ENCODE measurements around the gene GNB5. TPM values are rescaled to one million over a fixed set of nuclear protein-coding genes. Genes with fewer than 3 reads are reported as not detected.

Gene GNB5
- total RNA-seq, 2 donors from 2014 or later: 19.1 to 20.7 TPM

DNA sequence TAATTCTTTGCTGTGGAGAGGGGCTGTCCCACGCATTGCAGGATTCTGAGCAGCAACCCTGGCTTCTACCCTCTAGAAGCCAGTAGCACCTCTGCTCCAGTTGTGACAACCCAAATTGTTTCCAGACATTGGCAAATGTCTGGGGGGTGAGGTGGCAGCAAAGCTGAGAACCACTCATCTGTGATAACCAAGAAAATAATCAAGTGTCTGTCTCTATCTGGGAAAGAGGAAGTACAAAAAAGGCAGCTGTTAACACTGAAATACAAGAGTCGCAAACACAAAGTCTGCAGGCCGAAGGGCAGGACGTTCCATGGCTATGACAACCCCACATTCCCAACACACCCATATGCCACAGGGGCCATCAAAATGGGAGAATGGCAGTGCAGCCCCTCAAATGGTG is 42.2 kb upstream of the GNB5 start:
- H3K4me1 Mint-ChIP-seq: peaks cover 19% of the 10 kb centered on the region
- H3K9me3 Mint-ChIP-seq: no peaks in the 10 kb centered on the region
- H3K36me3 ChIP-seq (ENCODE audit: control insufficient read depth, insufficient read depth, low read length): peaks cover 18% of the 10 kb centered on the region
- no peak overlapping the region for H3K9ac ChIP-seq (ENCODE audit: extremely low read depth, low read length, poor library complexity, severe bottlenecking)
- H3K27me3 ChIP-seq (ENCODE audit: control insufficient read depth, insufficient read depth, low read length, poor library complexity, severe bottlenecking): no peaks in the 10 kb centered on the region
- no peak overlapping the region for H3K27ac Mint-ChIP-seq
- no peak for DNase-seq
- no peak overlapping the region for H3K27ac ChIP-seq (ENCODE audit: low read depth, low read length)
- no peaks in the 10 kb centered on the region for H3K27me3 Mint-ChIP-seq (ENCODE audit: insufficient read depth)
- H3K4me3 Mint-ChIP-seq: no peak overlapping the region
- TF ChIP-seq, protein P1, sequence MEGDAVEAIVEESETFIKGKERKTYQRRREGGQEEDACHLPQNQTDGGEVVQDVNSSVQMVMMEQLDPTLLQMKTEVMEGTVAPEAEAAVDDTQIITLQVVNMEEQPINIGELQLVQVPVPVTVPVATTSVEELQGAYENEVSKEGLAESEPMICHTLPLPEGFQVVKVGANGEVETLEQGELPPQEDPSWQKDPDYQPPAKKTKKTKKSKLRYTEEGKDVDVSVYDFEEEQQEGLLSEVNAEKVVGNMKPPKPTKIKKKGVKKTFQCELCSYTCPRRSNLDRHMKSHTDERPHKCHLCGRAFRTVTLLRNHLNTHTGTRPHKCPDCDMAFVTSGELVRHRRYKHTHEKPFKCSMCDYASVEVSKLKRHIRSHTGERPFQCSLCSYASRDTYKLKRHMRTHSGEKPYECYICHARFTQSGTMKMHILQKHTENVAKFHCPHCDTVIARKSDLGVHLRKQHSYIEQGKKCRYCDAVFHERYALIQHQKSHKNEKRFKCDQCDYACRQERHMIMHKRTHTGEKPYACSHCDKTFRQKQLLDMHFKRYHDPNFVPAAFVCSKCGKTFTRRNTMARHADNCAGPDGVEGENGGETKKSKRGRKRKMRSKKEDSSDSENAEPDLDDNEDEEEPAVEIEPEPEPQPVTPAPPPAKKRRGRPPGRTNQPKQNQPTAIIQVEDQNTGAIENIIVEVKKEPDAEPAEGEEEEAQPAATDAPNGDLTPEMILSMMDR (conservative IDR thresholded peaks at IDR 0.05): no peak
- no peak overlapping the region for H3K4me3 ChIP-seq (ENCODE audit: low read length)
- peaks cover 7% of the 10 kb centered on the region for H3K4me1 ChIP-seq (ENCODE audit: control insufficient read depth, insufficient read depth, low read length)
- H3K9me3 ChIP-seq (ENCODE audit: control insufficient read depth, low read length): no peaks in the 10 kb centered on the region
- 95% methylated on average over 4 of the region's 4 CpGs; no CpG with 5 or more reads in 1 of the 2 experiments for WGBS, 2 experiments (ENCODE audit: insufficient coverage in 1 of 2, insufficient read length in 1 of 2)
- H3K36me3 Mint-ChIP-seq (ENCODE audit: low read depth): peaks cover 28% of the 10 kb centered on the region

DNA sequence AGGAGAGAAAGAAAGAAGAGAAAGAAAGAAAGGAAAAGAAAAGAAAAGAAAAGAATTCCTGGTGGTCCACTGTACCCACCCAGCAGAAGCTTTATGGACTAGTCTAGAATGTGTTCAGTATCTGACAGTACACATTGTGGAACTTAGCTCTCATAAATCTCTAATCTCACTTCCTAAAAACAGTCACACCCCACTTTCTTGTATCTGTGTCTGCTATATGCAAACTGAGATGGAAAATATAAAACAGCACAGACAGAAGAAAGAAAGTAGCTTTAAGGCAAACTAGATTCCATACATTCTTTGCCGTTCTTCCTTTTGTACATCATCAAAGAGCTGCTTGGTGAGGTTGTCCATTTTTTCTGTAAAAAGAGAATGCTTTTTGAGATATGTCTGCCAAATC is 41.1 kb upstream of the GNB5 start:
- peaks cover 18% of the 10 kb centered on the region for H3K36me3 ChIP-seq (ENCODE audit: control insufficient read depth, insufficient read depth, low read length)
- no peak overlapping the region for H3K27ac Mint-ChIP-seq
- WGBS, 2 experiments (ENCODE audit: insufficient coverage in 1 of 2, insufficient read length in 1 of 2): 95% methylated on average over 1 of the region's 1 CpG; no CpG with 5 or more reads in 1 of the 2 experiments

DNA sequence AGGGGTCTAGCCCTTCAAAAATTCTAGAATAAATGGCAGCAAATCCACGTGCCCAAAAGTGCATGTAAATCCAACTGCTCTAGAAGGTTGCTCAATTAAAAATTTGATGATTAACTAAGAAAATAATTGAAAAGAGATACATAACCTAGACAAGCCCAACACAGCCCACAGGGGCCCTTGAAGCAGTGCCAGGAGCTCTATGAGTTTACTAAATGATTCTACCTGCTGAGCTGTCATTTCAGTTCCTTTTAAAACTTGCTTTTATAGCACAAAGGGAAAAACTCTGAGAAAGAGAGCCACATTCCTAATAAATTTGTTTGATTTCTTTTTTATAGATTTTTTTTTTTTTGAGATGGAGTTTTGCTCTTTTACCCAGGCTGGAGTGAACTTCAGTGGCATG is 38.9 kb upstream of the GNB5 start:
- 100% methylated on average over 1 of the region's 1 CpG; no CpG with 5 or more reads in 1 of the 2 experiments for WGBS, 2 experiments (ENCODE audit: insufficient coverage in 1 of 2, insufficient read length in 1 of 2)
- TF ChIP-seq, protein P1 (conservative IDR thresholded peaks at IDR 0.05): no peak
- H3K27ac Mint-ChIP-seq: no peak overlapping the region

More for the DNA sequence above, 41.1 kb upstream of the GNB5 start:
- Mint-ChIP-seq H3K36me3 (ENCODE audit: low read depth) (peaks cover 24% of the 10 kb centered on the region), H3K4me1 (peaks cover 19% of the 10 kb centered on the region), H3K27me3 (ENCODE audit: insufficient read depth) (no peaks in the 10 kb centered on the region), H3K9me3 (no peaks in the 10 kb centered on the region), H3K4me3 (no peak overlapping the region)
- Histone ChIP-seq H3K27me3 (ENCODE audit: control insufficient read depth, insufficient read depth, low read length, poor library complexity, severe bottlenecking) (no peaks in the 10 kb centered on the region), H3K27ac (ENCODE audit: low read depth, low read length) (no peak overlapping the region), H3K9me3 (ENCODE audit: control insufficient read depth, low read length) (no peaks in the 10 kb centered on the region), H3K4me1 (ENCODE audit: control insufficient read depth, insufficient read depth, low read length) (peaks cover 7% of the 10 kb centered on the region), H3K4me3 (ENCODE audit: low read length) (no peak overlapping the region), H3K9ac (ENCODE audit: extremely low read depth, low read length, poor library complexity, severe bottlenecking) (no peak overlapping the region)
- DNase-seq: no peak
- TF ChIP-seq, protein P1 (conservative IDR thresholded peaks at IDR 0.05): no peak

More for the DNA sequence above, 38.9 kb upstream of the GNB5 start:
- H3K4me1 Mint-ChIP-seq: peaks cover 19% of the 10 kb centered on the region
- H3K4me3 Mint-ChIP-seq: no peak overlapping the region
- Histone ChIP-seq H3K4me1 (ENCODE audit: control insufficient read depth, insufficient read depth, low read length) (peaks cover 7% of the 10 kb centered on the region), H3K27me3 (ENCODE audit: control insufficient read depth, insufficient read depth, low read length, poor library complexity, severe bottlenecking) (no peaks in the 10 kb centered on the region), H3K27ac (ENCODE audit: low read depth, low read length) (no peak overlapping the region), H3K36me3 (ENCODE audit: control insufficient read depth, insufficient read depth, low read length) (peaks cover 16% of the 10 kb centered on the region), H3K9me3 (ENCODE audit: control insufficient read depth, low read length) (no peaks in the 10 kb centered on the region), H3K4me3 (ENCODE audit: low read length) (no peak overlapping the region), H3K9ac (ENCODE audit: extremely low read depth, low read length, poor library complexity, severe bottlenecking) (no peak overlapping the region)
- H3K9me3 Mint-ChIP-seq: no peaks in the 10 kb centered on the region
- no peak for DNase-seq
- H3K27me3 Mint-ChIP-seq (ENCODE audit: insufficient read depth): no peaks in the 10 kb centered on the region
- peaks cover 7% of the 10 kb centered on the region for H3K36me3 Mint-ChIP-seq (ENCODE audit: low read depth)
